ENCODE data around the gene CYSLTR2. TPM values are rescaled to one million over a fixed set of nuclear protein-coding genes. Genes with fewer than 3 reads are reported as not detected.

CYSLTR2 gene
- total and polyA plus RNA-seq, 10 donors: 0.61 to 8.3 (median 5.3) TPM

DNA sequence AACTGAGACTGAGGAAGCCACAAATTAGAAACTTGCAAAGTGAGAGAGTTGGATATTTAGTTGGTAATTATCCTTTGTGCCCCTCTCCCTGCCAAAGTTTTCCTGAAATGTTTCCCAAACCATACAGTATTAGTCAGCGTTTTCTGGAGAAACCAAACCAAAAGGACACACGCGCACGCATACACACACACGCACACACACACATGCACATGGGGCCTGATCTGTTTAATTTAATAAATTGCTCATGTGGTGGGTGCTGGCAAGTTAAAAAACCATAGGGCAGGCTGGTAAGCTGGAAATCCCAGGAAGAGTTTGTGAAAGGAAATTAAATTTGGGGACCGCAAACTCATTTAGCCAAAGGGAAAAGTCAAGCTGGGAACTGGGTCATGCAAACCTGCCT is 11.7 kb upstream of the CYSLTR2 start:
- TF ChIP-seq, protein P1, sequence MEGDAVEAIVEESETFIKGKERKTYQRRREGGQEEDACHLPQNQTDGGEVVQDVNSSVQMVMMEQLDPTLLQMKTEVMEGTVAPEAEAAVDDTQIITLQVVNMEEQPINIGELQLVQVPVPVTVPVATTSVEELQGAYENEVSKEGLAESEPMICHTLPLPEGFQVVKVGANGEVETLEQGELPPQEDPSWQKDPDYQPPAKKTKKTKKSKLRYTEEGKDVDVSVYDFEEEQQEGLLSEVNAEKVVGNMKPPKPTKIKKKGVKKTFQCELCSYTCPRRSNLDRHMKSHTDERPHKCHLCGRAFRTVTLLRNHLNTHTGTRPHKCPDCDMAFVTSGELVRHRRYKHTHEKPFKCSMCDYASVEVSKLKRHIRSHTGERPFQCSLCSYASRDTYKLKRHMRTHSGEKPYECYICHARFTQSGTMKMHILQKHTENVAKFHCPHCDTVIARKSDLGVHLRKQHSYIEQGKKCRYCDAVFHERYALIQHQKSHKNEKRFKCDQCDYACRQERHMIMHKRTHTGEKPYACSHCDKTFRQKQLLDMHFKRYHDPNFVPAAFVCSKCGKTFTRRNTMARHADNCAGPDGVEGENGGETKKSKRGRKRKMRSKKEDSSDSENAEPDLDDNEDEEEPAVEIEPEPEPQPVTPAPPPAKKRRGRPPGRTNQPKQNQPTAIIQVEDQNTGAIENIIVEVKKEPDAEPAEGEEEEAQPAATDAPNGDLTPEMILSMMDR (IDR thresholded peaks at IDR 0.05 in 8 of 11, conservative IDR thresholded peaks at IDR 0.05 in 3 of 11): no peak
- TF ChIP-seq POLR2A (IDR thresholded peaks at IDR 0.05) (no peak), POLR2AphosphoS5 (IDR thresholded peaks at IDR 0.05) (no peak)
- no peaks in the 10 kb centered on the region for H3K27me3 ChIP-seq (replicated peaks in 1 of 7)
- peaks cover 0 to 15% (median 5%) of the 10 kb centered on the region in 8 donors for H3K9me3 ChIP-seq
- intact Hi-C loops (cut with DNase I; ENCODE audit: low total_unique reads): no loop called here
- no peak for DNase-seq
- no peaks in the 10 kb centered on the region for H3K36me3 ChIP-seq
- H3K4me3 ChIP-seq: no peak overlapping the region
- no peaks in the 10 kb centered on the region for H3K4me1 ChIP-seq
- H3K27ac ChIP-seq: no peak overlapping the region
- 92 to 97% (median 97%) methylated on average over 6 of the region's 6 CpGs for WGBS, 5 donors

DNA sequence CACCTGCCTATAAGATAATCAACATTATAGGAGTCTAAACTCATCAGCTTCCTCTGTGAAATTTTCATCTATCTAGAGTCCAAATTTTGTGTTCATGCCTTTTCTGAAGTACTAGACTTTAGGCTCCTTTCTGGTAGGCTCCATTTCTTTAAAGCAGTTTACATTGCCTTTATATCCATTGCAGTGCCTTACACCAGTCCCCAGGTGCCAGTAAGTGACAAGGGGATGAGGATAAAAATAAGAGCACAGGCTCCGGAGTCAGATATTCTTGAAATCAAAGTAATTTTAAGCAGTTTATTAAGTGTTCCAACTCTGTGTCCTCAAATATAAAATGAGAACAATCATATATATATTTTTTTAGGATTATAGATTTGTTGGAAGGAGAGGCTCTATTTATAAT is 10.6 kb upstream of the CYSLTR2 start:
- intact Hi-C loops (cut with DNase I; ENCODE audit: low total_unique reads): no loop called here

DNA sequence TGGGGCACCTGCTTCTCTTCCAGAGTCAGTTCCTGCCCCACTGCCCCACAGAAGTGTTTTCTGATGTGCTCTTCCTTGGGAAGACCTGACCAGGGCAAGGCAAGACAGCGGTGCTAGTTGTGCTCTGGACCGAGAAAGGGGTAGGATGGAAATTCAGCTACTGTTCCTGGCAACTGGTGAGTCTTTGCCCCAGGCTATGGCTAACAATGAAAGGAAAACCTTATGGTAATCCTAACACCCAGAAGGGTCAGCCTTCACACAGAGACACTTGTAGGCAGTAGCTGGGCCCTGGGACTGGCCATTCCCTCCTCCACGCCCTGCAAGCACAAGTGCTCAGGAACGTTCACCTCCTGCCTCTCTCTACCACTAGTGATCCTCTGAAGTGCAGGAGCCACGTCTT is 9.6 kb upstream of the CYSLTR2 start:
- Histone ChIP-seq H3K27me3 (replicated peaks in 1 of 7) (no peaks in the 10 kb centered on the region), H3K4me3 (no peak overlapping the region), H3K4me1 (peaks cover 0 to 8% (median 0%) of the 10 kb centered on the region in 6 donors), H3K27ac (no peak overlapping the region), H3K36me3 (no peaks in the 10 kb centered on the region), H3K9me3 (no peaks in the 10 kb centered on the region)
- intact Hi-C loops (cut with DNase I; ENCODE audit: low total_unique reads): no loop called here
- no peak for DNase-seq
- TF ChIP-seq POLR2A (IDR thresholded peaks at IDR 0.05) (no peak), POLR2AphosphoS5 (IDR thresholded peaks at IDR 0.05) (no peak)
- TF ChIP-seq, protein P1 (IDR thresholded peaks at IDR 0.05 in 8 of 11, conservative IDR thresholded peaks at IDR 0.05 in 3 of 11): no peak
- WGBS, 5 donors: 87 to 92% (median 90%) methylated on average over 5 of the region's 5 CpGs

More for the DNA sequence above, 10.6 kb upstream of the CYSLTR2 start:
- Histone ChIP-seq H3K27me3 (replicated peaks in 1 of 7) (no peaks in the 10 kb centered on the region), H3K36me3 (no peaks in the 10 kb centered on the region), H3K9me3 (peaks cover 0 to 4% (median 0%) of the 10 kb centered on the region in 8 donors), H3K4me1 (no peaks in the 10 kb centered on the region), H3K27ac (no peak overlapping the region), H3K4me3 (no peak overlapping the region)
- TF ChIP-seq POLR2A (IDR thresholded peaks at IDR 0.05) (no peak), POLR2AphosphoS5 (IDR thresholded peaks at IDR 0.05) (no peak)
- TF ChIP-seq, protein P1 (IDR thresholded peaks at IDR 0.05 in 8 of 11, conservative IDR thresholded peaks at IDR 0.05 in 3 of 11): peak in 1 of 11 experiments; percentile 7
- 70 to 98% (median 88%) methylated on average over 1 of the region's 1 CpG for WGBS, 5 donors
- DNase-seq: no peak

DNA sequence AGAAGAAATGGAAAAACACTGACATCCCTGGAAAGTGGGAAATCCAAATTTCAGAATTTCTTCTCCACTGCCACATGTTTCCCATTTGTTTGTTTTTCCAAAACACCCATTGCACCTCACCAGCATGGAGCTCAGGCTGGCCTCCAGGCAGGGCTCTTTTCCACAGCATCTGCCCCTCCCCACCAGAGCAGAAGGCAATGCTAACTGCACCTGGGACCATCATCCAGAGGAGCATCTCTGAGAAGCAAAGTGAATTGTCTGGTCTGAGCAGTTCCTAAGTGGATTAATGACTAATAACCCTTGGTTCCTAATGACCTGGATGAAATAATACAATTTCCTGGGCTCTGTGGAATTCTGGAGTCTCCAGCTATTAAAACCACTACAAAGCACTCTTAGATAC is 8.8 kb upstream of the CYSLTR2 start:
- no peaks in the 10 kb centered on the region for H3K36me3 ChIP-seq
- TF ChIP-seq, protein P1 (IDR thresholded peaks at IDR 0.05 in 8 of 11, conservative IDR thresholded peaks at IDR 0.05 in 3 of 11): no peak
- TF ChIP-seq POLR2AphosphoS5 (IDR thresholded peaks at IDR 0.05) (no peak), POLR2A (IDR thresholded peaks at IDR 0.05) (no peak)
- no peak overlapping the region for H3K4me3 ChIP-seq
- H3K27ac ChIP-seq: no peak overlapping the region
- H3K27me3 ChIP-seq (replicated peaks in 1 of 7): no peaks in the 10 kb centered on the region
- H3K9me3 ChIP-seq: no peaks in the 10 kb centered on the region
- intact Hi-C loops (cut with DNase I; ENCODE audit: low total_unique reads): no loop called here
- no peak for DNase-seq
- H3K4me1 ChIP-seq: peaks cover 0 to 9% (median 0%) of the 10 kb centered on the region in 6 donors
